SK-N-SH (cell line): ENCODE results near the gene GALNT18.

ENCODE experiments used
- EP300 ChIP-seq, 2 experiments: IDR thresholded peaks; 2 replicates each; pipeline versions ENCODE4 v1.4.0 to v1.6.1; 2012; ENCODE audit warnings: borderline replicate concordance in 1 of 2, low read depth in 1 of 2, low read length in 1 of 2
- FOXJ3 ChIP-seq: sonication (generic); formaldehyde crosslinking; IDR thresholded peaks from 2 replicates; pipeline ENCODE4 v1.5.1; 2020; ENCODE audit warnings: mild to moderate bottlenecking, missing genetic modification reagents
- GABPA ChIP-seq: IDR thresholded peaks from 2 replicates; pipeline ENCODE4 v1.4.0; 2012; ENCODE audit warnings: low read depth, mild to moderate bottlenecking
- NFIC ChIP-seq: IDR thresholded peaks from 2 replicates; pipeline ENCODE4 v1.4.0; 2012; ENCODE audit warnings: borderline replicate concordance
- POLR2AphosphoS5 ChIP-seq: IDR thresholded peaks from 2 replicates; pipeline ENCODE4 v1.6.1; 2012; ENCODE audit warnings: low read depth, low read length
- RXRA ChIP-seq: IDR thresholded peaks from 2 replicates; pipeline ENCODE4 v1.4.0; 2012; ENCODE audit warnings: low read depth, mild to moderate bottlenecking, borderline replicate concordance
- SIN3A ChIP-seq: IDR thresholded peaks from 2 replicates; pipeline ENCODE4 v1.6.1; 2012; ENCODE audit warnings: low read depth, mild to moderate bottlenecking, low read length, moderate library complexity, borderline replicate concordance
- YY1 ChIP-seq: IDR thresholded peaks from 2 replicates; pipeline ENCODE4 v1.4.0; 2012; ENCODE audit warnings: low read depth, mild to moderate bottlenecking
- TF ChIP-seq, protein P1 (sequence below): fragments of 200-600 bp; sonication (generic); IDR thresholded peaks from 2 replicates; pipeline ENCODE4 v1.6.1; 2017; ENCODE audit warnings: antibody characterized with exemption, mild to moderate bottlenecking, moderate library complexity
- TF ChIP-seq, protein P2 (sequence below): IDR thresholded peaks from 2 replicates; pipeline ENCODE4 v1.4.0; 2012; ENCODE audit warnings: low read depth

DNA sequence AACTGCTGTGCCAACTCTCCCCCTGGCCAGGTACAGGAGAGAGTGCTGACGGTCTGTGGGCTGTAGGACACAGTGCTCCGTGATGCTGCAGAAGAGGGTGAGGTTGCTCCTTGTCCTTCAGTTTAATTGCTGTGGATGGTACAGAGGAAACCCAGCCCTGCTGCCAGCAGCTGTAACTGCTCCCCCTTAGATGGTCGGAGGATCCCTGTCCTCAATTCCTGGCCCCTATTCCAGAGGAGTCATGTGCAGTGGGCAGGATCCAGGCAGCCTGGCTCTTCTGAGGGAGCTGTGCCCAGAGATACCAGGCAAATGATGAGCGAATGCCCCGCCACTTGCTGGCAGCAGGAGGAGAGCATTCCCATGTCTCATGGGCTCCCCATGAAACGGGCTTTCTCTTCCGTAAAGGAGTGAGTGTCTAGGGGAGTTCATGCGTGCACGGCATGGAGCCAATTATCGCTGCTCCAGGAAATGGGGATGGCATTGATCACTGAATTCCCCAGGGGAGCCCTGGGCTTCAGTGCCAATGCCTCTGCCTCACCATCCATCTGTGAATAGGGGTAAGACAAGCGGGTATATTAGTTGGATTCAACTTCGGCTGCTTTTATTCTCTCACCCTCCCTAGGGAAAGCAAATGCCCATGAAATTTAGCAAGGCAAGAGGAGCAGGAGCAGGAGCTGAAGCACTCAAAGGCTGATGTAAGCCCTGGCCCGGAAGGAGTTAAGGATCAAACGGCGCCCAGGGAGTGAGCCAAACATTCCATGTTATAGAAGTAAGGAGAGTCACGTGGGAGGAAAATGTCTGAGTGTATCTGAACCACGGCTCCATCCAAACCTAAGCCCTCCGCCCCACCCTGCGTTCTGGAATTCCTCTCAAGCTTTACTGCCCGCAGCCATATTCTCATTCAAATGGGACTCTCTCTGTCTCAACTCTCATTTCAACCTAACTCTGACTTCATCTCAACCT is 217.8 kb downstream of the GALNT18 start:
- TF ChIP-seq, protein P1, sequence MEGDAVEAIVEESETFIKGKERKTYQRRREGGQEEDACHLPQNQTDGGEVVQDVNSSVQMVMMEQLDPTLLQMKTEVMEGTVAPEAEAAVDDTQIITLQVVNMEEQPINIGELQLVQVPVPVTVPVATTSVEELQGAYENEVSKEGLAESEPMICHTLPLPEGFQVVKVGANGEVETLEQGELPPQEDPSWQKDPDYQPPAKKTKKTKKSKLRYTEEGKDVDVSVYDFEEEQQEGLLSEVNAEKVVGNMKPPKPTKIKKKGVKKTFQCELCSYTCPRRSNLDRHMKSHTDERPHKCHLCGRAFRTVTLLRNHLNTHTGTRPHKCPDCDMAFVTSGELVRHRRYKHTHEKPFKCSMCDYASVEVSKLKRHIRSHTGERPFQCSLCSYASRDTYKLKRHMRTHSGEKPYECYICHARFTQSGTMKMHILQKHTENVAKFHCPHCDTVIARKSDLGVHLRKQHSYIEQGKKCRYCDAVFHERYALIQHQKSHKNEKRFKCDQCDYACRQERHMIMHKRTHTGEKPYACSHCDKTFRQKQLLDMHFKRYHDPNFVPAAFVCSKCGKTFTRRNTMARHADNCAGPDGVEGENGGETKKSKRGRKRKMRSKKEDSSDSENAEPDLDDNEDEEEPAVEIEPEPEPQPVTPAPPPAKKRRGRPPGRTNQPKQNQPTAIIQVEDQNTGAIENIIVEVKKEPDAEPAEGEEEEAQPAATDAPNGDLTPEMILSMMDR: no peak
- TF ChIP-seq YY1 (no peak), NFIC (no peak), EP300 (IDR thresholded peaks at IDR 0.05; ENCODE audit: borderline replicate concordance in 1 of 2, low read depth in 1 of 2, low read length in 1 of 2) (no peak), RXRA (no peak), GABPA (no peak), POLR2AphosphoS5 (no peak), FOXJ3 (CRISPR knock-in tag) (no peak), SIN3A (no peak)
- TF ChIP-seq, protein P2, sequence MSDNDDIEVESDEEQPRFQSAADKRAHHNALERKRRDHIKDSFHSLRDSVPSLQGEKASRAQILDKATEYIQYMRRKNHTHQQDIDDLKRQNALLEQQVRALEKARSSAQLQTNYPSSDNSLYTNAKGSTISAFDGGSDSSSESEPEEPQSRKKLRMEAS: no peak
